Activated CD8-positive, alpha-beta T cell treated with anti-CD3 and anti-CD28 coated beads, Interleukin-2, amount 10 ng/mL, durations not matched to agents 7 days and 5 days (primary cell): ENCODE measurements around the gene DUSP19. TPM values are rescaled to one million over a fixed set of nuclear protein-coding genes. Genes with fewer than 3 reads are reported as not detected.

ENCODE experiments used
- ATAC-seq: fragments of 150-1000 bp; cut with Tn5 transposase; one replicate; pipeline ENCODE4 v1.10.0; 2021; ENCODE audit warnings: moderate library complexity
- CTCF ChIA-PET: fragments of 350-600 bp; sonication (Branson Sonifier 250); formaldehyde crosslinking; loops from one replicate; lab custom pipeline; 2021; ENCODE audit warnings: antibody characterized with exemption; lab: Charles Lee
- POLR2A ChIA-PET: fragments of 350-600 bp; sonication (Branson Sonifier 250); formaldehyde crosslinking; loops from one replicate; lab custom pipeline; 2021; ENCODE audit warnings: antibody characterized with exemption; lab: Charles Lee
- DNase-seq: peaks from one replicate; pipeline ENCODE4 v3.0.0-alpha.2; 2020
- H3K27ac Mint-ChIP-seq: one replicate; pipeline ENCODE4 v1.8.0; 2021; ENCODE audit warnings: mild to moderate bottlenecking, mixed read lengths
- H3K27me3 Mint-ChIP-seq: one replicate; pipeline ENCODE4 v1.8.0; 2021; ENCODE audit warnings: low read depth, mixed read lengths
- H3K36me3 Mint-ChIP-seq: one replicate; pipeline ENCODE4 v1.8.0; 2021; ENCODE audit warnings: low read depth, mixed read lengths
- H3K4me1 Mint-ChIP-seq: one replicate; pipeline ENCODE4 v1.8.0; 2021; ENCODE audit warnings: low read depth, mixed read lengths
- H3K4me3 Mint-ChIP-seq: one replicate; pipeline ENCODE4 v1.8.0; 2021; ENCODE audit warnings: mild to moderate bottlenecking, mixed read lengths
- H3K9me3 Mint-ChIP-seq: one replicate; pipeline ENCODE4 v1.8.0; 2022; ENCODE audit warnings: mixed read lengths; ENCODE audit not compliant: insufficient read depth
- total RNA-seq, 2 experiments: library from RNA; stranded (reverse); gene quantifications; one replicate each; pipeline ENCODE4 v1.2.3, GENCODE V29; 2021

Gene DUSP19
- total RNA-seq, 2 experiments from 2014 or later, result 0.39 to 0.68 TPM

DNA sequence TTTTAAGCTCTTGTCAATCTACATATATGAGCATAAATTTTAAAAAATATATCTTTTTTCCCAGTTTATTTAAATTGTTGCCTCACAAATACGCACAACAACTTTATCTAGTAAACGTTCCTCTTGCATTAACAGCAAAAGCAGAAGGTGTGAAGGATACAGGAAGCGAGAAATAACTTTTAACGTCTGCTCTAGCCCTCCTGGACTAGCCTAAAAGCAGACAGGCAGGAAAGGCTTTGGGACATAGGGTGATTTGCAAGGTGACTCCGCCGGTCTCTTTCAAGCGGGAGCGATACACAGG is 434 bp upstream of the DUSP19 start:
- no peak for DNase-seq
- no peak for ATAC-seq
- no peaks in the 10 kb centered on the region for H3K36me3 Mint-ChIP-seq
- peaks cover 5% of the 10 kb centered on the region for H3K27me3 Mint-ChIP-seq
- ChIA-PET POLR2A (no interaction called here), CTCF (interaction anchor here (1.8 kb wide), 1 partner anchor 46 kb away, joined by 6 read pairs; the partner anchor contains the start of gene NUP35)
- no peak overlapping the region for H3K27ac Mint-ChIP-seq
- H3K4me1 Mint-ChIP-seq, result peaks cover 11% of the 10 kb centered on the region
- no peaks in the 10 kb centered on the region for H3K9me3 Mint-ChIP-seq
- peak overlapping the region; percentile 82 for H3K4me3 Mint-ChIP-seq

DNA sequence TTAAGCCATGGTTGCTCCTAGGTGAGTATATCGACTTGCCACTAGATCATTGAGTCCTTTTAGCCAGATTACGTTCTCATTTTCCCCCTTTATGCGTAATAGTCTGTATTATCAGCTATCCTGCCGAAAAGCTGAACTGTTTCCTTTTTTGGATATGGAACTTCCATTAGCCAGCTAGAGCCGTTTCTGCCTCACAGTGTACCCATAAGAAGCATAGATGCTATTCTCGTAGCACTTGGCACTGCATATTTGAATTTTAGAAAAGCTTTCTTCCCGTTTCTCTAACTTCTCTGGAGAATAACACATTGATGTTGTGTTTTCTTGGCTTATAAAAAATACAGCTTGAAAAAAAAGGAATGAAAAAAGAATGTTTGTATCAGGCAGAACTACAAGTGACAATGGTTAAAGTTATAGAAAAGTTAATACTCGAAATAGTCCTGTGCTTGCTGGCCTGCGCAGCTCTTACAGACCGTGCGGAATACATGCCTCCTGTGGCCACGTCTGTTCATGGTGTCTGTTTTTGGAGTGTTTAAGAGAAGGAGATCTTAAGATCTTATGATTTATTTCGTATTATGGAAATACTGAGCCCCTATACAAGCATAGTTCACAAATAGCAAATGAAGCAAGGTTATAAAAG is 710 bp downstream of the DUSP19 start:
- Mint-ChIP-seq H3K27me3 (peaks cover under 1% of the 10 kb centered on the region), H3K4me1 (peaks cover 11% of the 10 kb centered on the region), H3K36me3 (no peaks in the 10 kb centered on the region), H3K9me3 (no peaks in the 10 kb centered on the region), H3K4me3 (peak overlapping the region; percentile 82), H3K27ac (no peak overlapping the region)
- DNase-seq, result no peak
- POLR2A ChIA-PET, result no interaction called here
- ATAC-seq, result peak; percentile 28
- CTCF ChIA-PET, result interaction anchor here (0.9 to 1.8 kb wide), 3 partner anchors 9 to 44 kb away, joined by 3 to 6 read pairs (median 3); partner anchors contain the start of gene NUP35

DNA sequence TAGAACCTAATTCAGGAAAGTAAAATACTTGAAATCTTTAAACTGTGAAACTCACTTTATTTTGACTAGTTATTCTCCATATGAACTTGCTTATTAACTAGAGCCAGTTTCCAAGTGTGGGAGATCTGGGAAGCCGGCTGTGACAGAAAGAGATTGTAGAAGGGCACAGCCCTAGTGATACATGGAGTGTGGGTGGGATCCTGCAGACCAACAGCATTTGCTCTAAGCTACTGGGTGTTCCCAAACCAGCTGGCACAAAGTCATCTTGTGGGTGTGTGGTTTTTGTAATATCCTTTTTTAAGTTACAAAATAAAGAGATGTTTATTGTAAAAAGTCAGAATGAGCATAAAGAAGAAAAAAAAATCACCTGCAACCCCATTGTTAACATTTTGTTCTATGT is 3.4 kb downstream of the DUSP19 start:
- ATAC-seq, result no peak
- Mint-ChIP-seq H3K9me3 (no peaks in the 10 kb centered on the region), H3K27ac (no peak overlapping the region), H3K4me1 (peaks cover 11% of the 10 kb centered on the region), H3K36me3 (no peaks in the 10 kb centered on the region), H3K27me3 (no peaks in the 10 kb centered on the region), H3K4me3 (no peak overlapping the region)
- no peak for DNase-seq
- ChIA-PET CTCF (no interaction called here), POLR2A (no interaction called here)

DNA sequence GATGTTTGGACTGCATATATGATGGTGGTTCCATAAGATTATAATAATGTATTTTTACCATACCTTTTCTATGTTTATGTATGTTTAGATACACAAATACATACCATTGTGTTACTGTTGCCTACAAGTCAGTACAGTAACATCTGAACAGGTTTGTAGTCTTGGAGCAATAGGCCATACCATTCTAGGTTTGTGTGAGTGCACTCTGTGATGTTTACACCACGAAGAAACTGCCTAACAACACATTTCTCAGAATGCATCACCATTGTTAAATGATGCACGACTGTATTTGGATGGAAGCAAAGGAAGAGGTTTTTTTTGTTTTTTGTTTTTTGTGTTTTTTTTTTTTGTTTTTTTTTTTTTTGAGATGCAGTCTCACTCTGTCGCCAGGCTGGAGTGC is 9.5 kb downstream of the DUSP19 start:
- Mint-ChIP-seq H3K9me3 (no peaks in the 10 kb centered on the region), H3K36me3 (no peaks in the 10 kb centered on the region), H3K27me3 (no peaks in the 10 kb centered on the region), H3K27ac (no peak overlapping the region), H3K4me1 (no peaks in the 10 kb centered on the region), H3K4me3 (no peak overlapping the region)
- CTCF ChIA-PET, result no interaction called here
- POLR2A ChIA-PET, result no interaction called here
- no peak for DNase-seq
- no peak for ATAC-seq

- ChIA-PET CTCF (no interaction called here), POLR2A (no interaction called here)
- H3K36me3 Mint-ChIP-seq, result no peaks in the 10 kb centered on the region
- ATAC-seq (no peak), DNase-seq (no peak)
- H3K27me3 Mint-ChIP-seq, result no peaks in the 10 kb centered on the region
- H3K9me3 Mint-ChIP-seq, result no peaks in the 10 kb centered on the region
- H3K27ac Mint-ChIP-seq, result no peak overlapping the region
- H3K4me3 Mint-ChIP-seq, result no peak overlapping the region
- no peaks in the 10 kb centered on the region for H3K4me1 Mint-ChIP-seq
Observed at GRCh38 chr2:183089192-183089851, 10.8 kb downstream of the DUSP19 start.

GRCh38 chr2:183091318-183091953 is 12.9 kb downstream of the DUSP19 start:
- no peaks in the 10 kb centered on the region for H3K9me3 Mint-ChIP-seq
- H3K27ac Mint-ChIP-seq, result no peak overlapping the region
- H3K4me3 Mint-ChIP-seq, result no peak overlapping the region
- no peak for ATAC-seq
- no peaks in the 10 kb centered on the region for H3K27me3 Mint-ChIP-seq
- no peaks in the 10 kb centered on the region for H3K36me3 Mint-ChIP-seq
- CTCF ChIA-PET, result no interaction called here
- no peaks in the 10 kb centered on the region for H3K4me1 Mint-ChIP-seq
- POLR2A ChIA-PET, result no interaction called here
- no peak for DNase-seq

DNA sequence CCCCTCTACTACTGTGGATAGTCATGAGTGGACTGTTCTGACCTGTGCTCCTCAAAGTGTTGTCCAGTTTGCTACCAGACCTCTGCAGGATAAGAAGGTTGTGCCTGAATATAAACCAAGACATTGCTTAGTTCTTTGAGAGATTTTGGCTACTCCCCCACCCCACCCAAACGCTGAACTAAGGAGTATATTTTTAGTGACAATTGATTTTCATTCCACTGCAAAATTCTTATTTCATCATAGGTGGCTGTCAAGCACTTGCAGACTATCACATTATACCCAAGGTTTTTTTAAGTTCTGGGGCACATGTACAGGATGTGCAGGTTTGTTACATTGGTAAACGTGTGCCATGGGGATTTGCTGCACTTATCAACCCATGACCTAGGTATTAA is 13.4 kb downstream of the DUSP19 start:
- H3K4me3 Mint-ChIP-seq, result no peak overlapping the region
- ATAC-seq, result no peak
- no peaks in the 10 kb centered on the region for H3K4me1 Mint-ChIP-seq
- no peak overlapping the region for H3K27ac Mint-ChIP-seq
- CTCF ChIA-PET, result no interaction called here
- H3K36me3 Mint-ChIP-seq, result no peaks in the 10 kb centered on the region
- DNase-seq, result no peak
- POLR2A ChIA-PET, result no interaction called here
- no peaks in the 10 kb centered on the region for H3K9me3 Mint-ChIP-seq
- no peaks in the 10 kb centered on the region for H3K27me3 Mint-ChIP-seq

- ATAC-seq (no peak), DNase-seq (no peak)
- Mint-ChIP-seq H3K9me3 (no peaks in the 10 kb centered on the region), H3K4me3 (no peak overlapping the region), H3K27me3 (no peaks in the 10 kb centered on the region), H3K36me3 (no peaks in the 10 kb centered on the region), H3K4me1 (no peaks in the 10 kb centered on the region), H3K27ac (no peak overlapping the region)
- CTCF ChIA-PET, result interaction anchor here (1.4 kb wide), 1 partner anchor 13 kb away, joined by 4 read pairs; no protein-coding TSS in a partner anchor
- POLR2A ChIA-PET, result no interaction called here
Observed at GRCh38 chr2:183093857-183094657, 15.5 kb downstream of the DUSP19 start.

DNA sequence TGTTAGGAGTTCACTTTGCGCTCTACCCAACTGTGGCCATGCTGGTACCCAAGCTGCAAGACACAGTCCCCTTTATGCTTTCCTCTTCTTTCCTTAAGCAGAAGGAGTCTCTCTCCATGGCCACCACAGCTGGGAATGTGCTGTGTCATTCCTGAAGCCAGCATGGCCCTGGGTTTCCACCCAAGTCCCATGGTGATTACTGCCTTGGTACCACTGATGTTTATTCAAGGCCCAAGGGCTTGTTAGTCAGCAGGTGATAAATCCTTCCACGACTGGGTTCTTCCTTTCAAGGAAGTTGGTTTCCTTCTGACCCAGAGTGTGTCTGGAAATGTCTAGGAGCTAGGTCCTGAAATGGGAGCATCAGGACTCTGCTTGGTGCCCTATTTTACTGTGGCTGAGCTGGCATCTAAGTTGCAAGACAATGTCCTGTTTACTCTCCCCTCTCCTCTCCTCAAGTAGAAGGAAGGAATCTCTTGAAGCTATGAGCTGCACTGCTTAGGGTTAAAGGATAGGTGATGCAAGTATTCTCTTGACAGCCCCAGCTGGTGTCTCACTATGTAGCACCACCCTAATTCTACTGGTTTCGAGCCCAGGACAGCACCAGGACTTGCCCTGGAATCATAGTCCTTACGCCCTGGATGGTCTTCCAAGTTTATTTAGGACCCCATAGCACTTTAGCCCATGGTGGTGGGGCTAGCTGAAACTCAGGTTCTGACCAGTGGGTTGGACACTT is 27.0 kb downstream of the DUSP19 start:
- no peak for DNase-seq
- Mint-ChIP-seq H3K4me1 (no peaks in the 10 kb centered on the region), H3K9me3 (no peaks in the 10 kb centered on the region), H3K27me3 (peaks cover 9% of the 10 kb centered on the region), H3K4me3 (no peak overlapping the region), H3K36me3 (no peaks in the 10 kb centered on the region), H3K27ac (no peak overlapping the region)
- no peak for ATAC-seq
- CTCF ChIA-PET, result no interaction called here
- POLR2A ChIA-PET, result no interaction called here

GRCh38 chr2:183112577-183112976 is 34.0 kb downstream of the DUSP19 start:
- no peak for ATAC-seq
- ChIA-PET POLR2A (interaction anchor here (0.7 kb wide), 1 partner anchor 191 kb away, joined by 3 read pairs; no protein-coding TSS in a partner anchor), CTCF (no interaction called here)
- H3K4me1 Mint-ChIP-seq, result no peaks in the 10 kb centered on the region
- no peak overlapping the region for H3K4me3 Mint-ChIP-seq
- H3K9me3 Mint-ChIP-seq, result no peaks in the 10 kb centered on the region
- DNase-seq, result no peak
- H3K27ac Mint-ChIP-seq, result no peak overlapping the region
- H3K36me3 Mint-ChIP-seq, result no peaks in the 10 kb centered on the region
- H3K27me3 Mint-ChIP-seq, result peaks cover 18% of the 10 kb centered on the region

DNA sequence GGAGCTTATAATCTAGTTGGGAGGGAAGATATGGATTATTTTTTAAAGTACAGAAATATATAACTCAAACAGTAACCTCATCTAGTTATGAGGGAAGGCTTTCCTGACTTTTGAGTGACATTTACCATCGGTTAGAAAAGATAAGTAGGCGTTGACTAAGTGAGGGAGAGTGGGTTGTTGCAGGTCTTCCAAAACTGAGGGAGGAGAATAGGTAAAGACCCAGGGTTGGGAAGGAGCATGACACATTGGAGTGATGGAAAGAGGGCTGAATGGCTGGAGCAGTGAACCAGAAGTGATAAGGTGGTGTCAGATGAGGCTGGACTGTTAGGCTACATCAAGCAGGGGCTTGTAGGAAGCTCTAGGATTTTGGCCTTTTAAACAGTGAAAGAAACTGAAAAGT is 35.1 kb downstream of the DUSP19 start:
- CTCF ChIA-PET, result no interaction called here
- Mint-ChIP-seq H3K4me1 (no peaks in the 10 kb centered on the region), H3K36me3 (no peaks in the 10 kb centered on the region), H3K27ac (no peak overlapping the region), H3K4me3 (no peak overlapping the region), H3K27me3 (peaks cover 23% of the 10 kb centered on the region), H3K9me3 (no peaks in the 10 kb centered on the region)
- POLR2A ChIA-PET, result no interaction called here
- no peak for ATAC-seq
- DNase-seq, result no peak
